ENCODE measurements around the gene GPR25.

Gene GPR25

GRCh38 chr1:200883118-200883517 lies 10.3 kb downstream of the GPR25 start:
- TF ChIP-seq, protein P1, sequence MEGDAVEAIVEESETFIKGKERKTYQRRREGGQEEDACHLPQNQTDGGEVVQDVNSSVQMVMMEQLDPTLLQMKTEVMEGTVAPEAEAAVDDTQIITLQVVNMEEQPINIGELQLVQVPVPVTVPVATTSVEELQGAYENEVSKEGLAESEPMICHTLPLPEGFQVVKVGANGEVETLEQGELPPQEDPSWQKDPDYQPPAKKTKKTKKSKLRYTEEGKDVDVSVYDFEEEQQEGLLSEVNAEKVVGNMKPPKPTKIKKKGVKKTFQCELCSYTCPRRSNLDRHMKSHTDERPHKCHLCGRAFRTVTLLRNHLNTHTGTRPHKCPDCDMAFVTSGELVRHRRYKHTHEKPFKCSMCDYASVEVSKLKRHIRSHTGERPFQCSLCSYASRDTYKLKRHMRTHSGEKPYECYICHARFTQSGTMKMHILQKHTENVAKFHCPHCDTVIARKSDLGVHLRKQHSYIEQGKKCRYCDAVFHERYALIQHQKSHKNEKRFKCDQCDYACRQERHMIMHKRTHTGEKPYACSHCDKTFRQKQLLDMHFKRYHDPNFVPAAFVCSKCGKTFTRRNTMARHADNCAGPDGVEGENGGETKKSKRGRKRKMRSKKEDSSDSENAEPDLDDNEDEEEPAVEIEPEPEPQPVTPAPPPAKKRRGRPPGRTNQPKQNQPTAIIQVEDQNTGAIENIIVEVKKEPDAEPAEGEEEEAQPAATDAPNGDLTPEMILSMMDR (IDR thresholded peaks at IDR 0.05; ENCODE audit: low read depth, low read length) = no peak
- H3K4me3 ChIP-seq (ENCODE audit: low read depth, low read length) = no peak overlapping the region

DNA sequence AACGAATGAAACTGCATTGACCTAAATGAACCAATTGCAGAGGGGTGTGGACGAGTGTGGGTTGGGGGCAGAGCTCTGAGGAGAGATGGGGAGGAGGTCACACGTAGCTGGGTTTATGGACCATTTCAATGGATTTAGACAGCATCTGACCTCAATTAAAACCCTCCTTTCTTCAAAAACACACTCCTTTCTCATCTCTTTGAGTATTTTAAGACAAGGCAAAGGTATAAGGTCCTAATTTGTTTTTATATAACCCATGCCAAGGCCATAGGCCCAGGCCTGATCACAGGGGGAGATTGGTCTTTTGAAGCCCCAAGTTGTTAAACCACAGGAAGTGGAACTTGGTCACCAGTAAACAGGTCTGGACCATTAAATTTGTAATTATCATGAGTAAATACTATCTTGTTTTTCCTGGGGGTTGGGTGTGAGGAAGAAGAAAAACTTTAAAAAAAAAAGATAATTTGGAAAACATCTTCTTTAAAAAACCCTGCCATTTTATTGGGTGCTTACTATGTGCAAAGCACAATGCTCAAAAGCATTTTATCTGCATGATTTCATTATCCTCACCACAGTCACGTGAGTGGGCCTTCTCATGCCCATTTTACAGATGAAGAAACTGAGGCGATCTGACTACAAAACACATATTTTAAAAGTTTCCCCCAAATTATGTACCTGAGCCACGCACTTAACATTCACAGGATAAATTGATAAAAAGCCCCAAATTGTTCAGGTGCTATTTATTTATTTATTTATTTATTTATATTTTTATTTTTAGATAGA lies 13.0 kb downstream of the GPR25 start:
- TF ChIP-seq, protein P1 (IDR thresholded peaks at IDR 0.05; ENCODE audit: low read depth, low read length) = no peak
- H3K4me3 ChIP-seq (ENCODE audit: low read depth, low read length) = no peak overlapping the region

- TF ChIP-seq, protein P1 (IDR thresholded peaks at IDR 0.05; ENCODE audit: low read depth, low read length) = no peak
Measured at GRCh38 chr1:200886594-200886993, 13.8 kb downstream of the GPR25 start.

DNA sequence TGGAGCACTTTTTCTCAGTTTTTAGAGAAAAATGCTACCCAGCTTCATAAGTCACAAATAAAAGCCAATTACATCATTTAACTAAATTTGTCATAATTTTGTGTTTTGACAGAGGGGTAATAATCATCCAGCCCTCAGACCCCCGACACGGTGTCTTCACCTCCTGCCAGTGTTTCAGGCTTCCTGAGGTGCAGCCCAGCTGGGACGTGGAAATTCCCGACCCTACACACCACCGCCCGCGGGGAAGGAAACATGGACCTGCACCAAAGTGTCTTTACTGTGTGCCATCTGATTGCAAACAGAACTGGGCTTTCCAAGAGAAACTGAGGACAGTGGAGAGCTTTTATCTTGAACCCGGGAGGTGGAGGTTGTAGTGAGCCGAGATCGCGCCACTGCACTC lies 14.3 kb downstream of the GPR25 start:
- TF ChIP-seq, protein P1 (IDR thresholded peaks at IDR 0.05; ENCODE audit: low read depth, low read length) = no peak

More at GRCh38 chr1:200886594-200886993, 13.8 kb downstream of the GPR25 start:
- H3K4me3 ChIP-seq (ENCODE audit: low read depth, low read length) = no peak overlapping the region

DNA sequence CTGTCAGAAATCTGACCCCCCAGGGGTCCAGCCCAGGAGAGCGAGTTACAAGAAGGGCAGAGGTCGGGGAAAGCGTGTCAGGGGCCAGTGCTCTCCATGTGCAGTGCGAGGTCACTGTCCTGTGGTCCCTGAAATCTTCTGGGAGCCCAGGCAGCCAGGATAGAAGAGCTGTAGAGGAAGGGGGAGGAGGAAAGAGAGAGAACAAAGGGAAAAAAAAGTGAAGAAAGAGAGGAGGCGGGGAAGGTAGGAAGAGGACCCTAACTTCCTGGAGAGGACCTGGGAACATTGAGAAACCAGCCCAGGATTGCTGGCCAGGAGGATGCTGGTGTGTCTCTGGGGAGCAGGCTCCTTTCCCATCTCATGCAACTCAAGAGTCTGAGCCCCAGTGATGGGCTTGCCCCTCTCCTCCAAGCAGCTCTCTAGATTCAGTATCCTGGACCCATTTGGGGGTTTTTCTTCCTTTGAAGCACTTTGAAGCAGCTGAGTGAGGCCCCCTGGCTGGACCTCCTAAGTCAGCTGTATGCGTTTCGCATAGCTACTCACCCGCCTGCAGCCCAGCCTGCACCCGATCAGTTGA lies 15.1 kb downstream of the GPR25 start:
- H3K4me3 ChIP-seq (ENCODE audit: low read depth, low read length) = no peak overlapping the region
- TF ChIP-seq, protein P1 (IDR thresholded peaks at IDR 0.05; ENCODE audit: low read depth, low read length) = no peak

More for the DNA sequence above, 14.3 kb downstream of the GPR25 start:
- no peak overlapping the region for H3K4me3 ChIP-seq (ENCODE audit: low read depth, low read length)

DNA sequence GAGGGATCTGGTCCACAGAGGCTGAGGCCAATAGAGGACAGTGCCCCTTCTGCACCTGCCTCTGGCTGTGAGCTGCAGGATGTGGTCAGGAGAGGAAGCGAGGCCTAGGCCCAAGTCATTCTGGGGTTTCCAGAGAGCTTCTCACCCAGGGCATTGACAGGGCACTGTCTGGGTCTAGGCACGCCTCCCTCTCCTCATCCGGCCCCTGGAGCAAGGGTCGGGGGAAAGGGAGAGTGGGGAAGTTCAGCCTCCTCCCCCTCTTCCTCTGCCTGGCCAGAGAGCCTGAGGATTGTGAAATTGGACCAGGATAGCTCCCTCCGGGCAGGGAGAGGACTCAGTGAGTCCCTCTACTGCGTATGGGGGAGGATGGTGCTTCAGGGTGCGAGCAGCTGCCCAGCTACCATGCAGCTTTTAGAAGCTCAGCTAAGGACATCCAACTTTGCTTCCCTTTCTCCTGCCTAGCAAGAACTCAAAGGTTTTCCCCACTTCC lies 15.6 kb downstream of the GPR25 start:
- TF ChIP-seq, protein P1 (IDR thresholded peaks at IDR 0.05; ENCODE audit: low read depth, low read length) = no peak
- no peak overlapping the region for H3K4me3 ChIP-seq (ENCODE audit: low read depth, low read length)

DNA sequence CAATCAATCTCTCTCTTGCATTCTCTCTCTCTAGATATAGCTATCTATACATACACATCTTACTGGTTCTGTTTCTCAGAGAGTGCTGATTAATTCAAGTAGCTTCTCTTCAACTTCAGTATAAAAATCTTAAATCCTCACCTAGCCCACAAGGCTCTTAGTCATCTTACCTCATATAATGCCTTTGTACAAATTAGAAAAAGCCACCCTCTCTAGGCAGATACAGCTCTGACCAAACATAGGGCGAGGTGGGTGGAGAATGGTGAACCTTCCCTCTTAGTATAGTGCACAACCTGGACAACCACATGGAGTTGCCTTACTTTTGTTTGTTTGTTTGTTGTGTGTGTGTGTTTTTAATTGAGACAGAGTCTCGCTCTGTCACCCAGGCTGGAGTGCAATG lies 16.8 kb downstream of the GPR25 start:
- TF ChIP-seq, protein P1 (IDR thresholded peaks at IDR 0.05; ENCODE audit: low read depth, low read length) = no peak
- H3K4me3 ChIP-seq (ENCODE audit: low read depth, low read length) = no peak overlapping the region

Measured in WI38 (cell line).